Mucosa of descending colon (tissue), 3 donors: ENCODE measurements around the gene SUCLG2. TPM values are rescaled to one million over a fixed set of nuclear protein-coding genes. Genes with fewer than 3 reads are reported as not detected.

Source experiments
- ATAC-seq: fragments of 200-7000 bp; cut with Tn5 transposase; one replicate; pipeline ENCODE4 v1.9.1; 2020; ENCODE audit warnings: mild to moderate bottlenecking, moderate library complexity
- DNase-seq, 3 donors: peaks; one replicate each; pipeline ENCODE4 v3.0.0-alpha.2; 2020
- H3K36me3 ChIP-seq: fragments of 200-600 bp; one replicate; pipeline ENCODE4 v1.8.0; 2021; ENCODE audit warnings: low read depth, mild to moderate bottlenecking
- H3K4me1 ChIP-seq: fragments of 200-600 bp; one replicate; pipeline ENCODE4 v1.8.0; 2021; ENCODE audit warnings: low read depth, mild to moderate bottlenecking
- H3K4me3 ChIP-seq: fragments of 200-600 bp; one replicate; pipeline ENCODE4 v1.8.0; 2021; ENCODE audit warnings: mild to moderate bottlenecking
- H3K9me3 ChIP-seq: fragments of 200-600 bp; one replicate; pipeline ENCODE4 v1.8.0; 2021; ENCODE audit warnings: mild to moderate bottlenecking
- CTCF ChIP-seq: fragments of 200-600 bp; IDR thresholded peaks from one replicate; pipeline ENCODE4 v1.8.0; 2022; ENCODE audit warnings: antibody characterized with exemption, mild to moderate bottlenecking
- intact Hi-C, 2 donors: fragments of 100-400 bp; cut with DNase I in 1 of 2; cut with micrococcal nuclease in 1 of 2; formaldehyde crosslinking; loops; one replicate each; pipeline versions ENCODE4 v1.11.0 to v1.11.1; 2022; cut with DNase I, micrococcal nuclease
- long read RNA-seq, 2 donors: library from polyadenylated mRNA; unstranded; transcript quantifications; one replicate each; pipeline ENCODE4 v2.0.0, GENCODE V29; 2019 to 2021
- total RNA-seq, 3 donors: library from RNA; stranded (reverse); fragmentation: NEBNext Ultra II Directional in 2 of 3; extraction: Animal tissue kit (Norgen Biotek cat#: 25700) in 2 of 3; gene quantifications; one replicate each; pipeline versions ENCODE4 v1.2.1 to v1.2.4, GENCODE V29; 2021 to 2023
- donor health status: DM: no; HTN: no; CAD: no; lungs with moderate emphysema.
- donor health status: DM: no; HTN: no; CAD: no.
- donor health status: DM: no; HTN: yes; CAD: no.

Gene SUCLG2
- 100 to 1,000 TPM; 136 to 238 (median 153) TPM for total RNA-seq
- long read RNA-seq, donor 1, transcript SUCLG2-201 (11 exons, 2,352 nt) = major isoform, 145 of 161 reads
- long read RNA-seq, donor 1, partial matches to known transcripts = 5 of 161 reads
- long read RNA-seq, donor 1, other reads (novel, unspliced or antisense) = 11 of 161 reads
- long read RNA-seq, donor 2, transcript SUCLG2-201 (11 exons, 2,352 nt) = major isoform, 112 of 127 reads
- long read RNA-seq, donor 2, partial matches to known transcripts = 9 of 127 reads
- long read RNA-seq, donor 2, other reads (novel, unspliced or antisense) = 6 of 127 reads

GRCh38 chr3:67654099-67654843 is at the start of gene SUCLG2:
TSS of gene SUCLG2 (minus strand) at chr3:67654612. CDS start at chr3:67654586, 26 bp downstream.
- peak; percentile 97 for ATAC-seq
- no peak for TF ChIP-seq CTCF
- peaks cover 33% of the 10 kb centered on the region for H3K4me1 ChIP-seq
- H3K9me3 ChIP-seq = no peaks in the 10 kb centered on the region
- H3K36me3 ChIP-seq = no peaks in the 10 kb centered on the region
- peak; percentile 94 to 96 (median 95) for DNase-seq
- intact Hi-C loops = no loop called here
- peak within 1 kb of the TSS; percentile 98 for H3K4me3 ChIP-seq

GRCh38 chr3:67700596-67700995 is 46.2 kb upstream of the SUCLG2 start:
- H3K36me3 ChIP-seq = no peaks in the 10 kb centered on the region
- no peak for TF ChIP-seq CTCF
- H3K4me1 ChIP-seq = peaks cover 16% of the 10 kb centered on the region
- H3K4me3 ChIP-seq = no peak overlapping the region
- intact Hi-C loops = no loop called here
- DNase-seq (no peak), ATAC-seq (no peak)
- no peaks in the 10 kb centered on the region for H3K9me3 ChIP-seq

DNA sequence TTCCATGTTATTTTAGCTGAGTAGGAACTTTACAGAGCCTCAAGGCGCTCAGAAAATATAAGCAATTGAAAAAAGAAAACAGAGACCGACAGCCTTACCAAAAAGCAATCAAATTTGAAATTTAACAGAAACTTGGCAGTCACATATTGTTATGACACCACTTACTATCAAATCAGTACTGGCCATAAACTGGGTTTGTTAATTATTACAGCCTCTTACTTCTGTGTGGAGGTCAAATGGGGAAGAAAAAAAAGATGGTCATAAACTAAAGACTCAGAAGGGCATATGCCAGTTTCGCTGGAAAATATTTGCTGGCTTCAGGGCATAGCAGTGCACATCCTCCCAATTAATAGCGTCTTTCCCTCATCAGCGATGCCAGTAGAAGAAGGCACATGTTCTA is 45.5 kb upstream of the SUCLG2 start:
- Histone ChIP-seq H3K4me1 (peaks cover 16% of the 10 kb centered on the region), H3K9me3 (no peaks in the 10 kb centered on the region), H3K36me3 (no peaks in the 10 kb centered on the region), H3K4me3 (no peak overlapping the region)
- peak in 1 of 3 donors; percentile 25 for DNase-seq
- ATAC-seq = peak; percentile 94
- intact Hi-C loops = no loop called here
- TF ChIP-seq CTCF = no peak

DNA sequence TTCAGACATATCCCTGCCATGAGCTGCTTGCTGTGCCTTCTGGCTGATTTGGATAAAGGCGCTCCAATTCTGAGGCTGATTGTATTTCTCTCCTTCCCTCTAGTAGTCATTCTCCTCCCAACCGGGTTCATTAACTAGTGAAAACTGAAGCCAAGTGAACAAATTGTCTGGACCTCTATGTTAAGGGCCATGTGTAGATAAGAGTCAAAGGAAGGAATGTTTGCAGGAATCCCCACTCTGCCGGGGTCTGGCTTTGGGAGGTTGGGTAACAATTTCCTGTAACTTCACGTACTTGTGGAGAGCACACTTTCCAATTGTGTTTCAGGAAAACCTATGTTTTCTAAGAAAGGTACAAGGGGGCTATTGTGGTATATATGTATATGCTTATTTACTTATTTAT is 38.2 kb upstream of the SUCLG2 start:
- ATAC-seq (no peak), DNase-seq (no peak)
- Histone ChIP-seq H3K9me3 (no peaks in the 10 kb centered on the region), H3K36me3 (no peaks in the 10 kb centered on the region), H3K4me3 (no peak overlapping the region), H3K4me1 (no peaks in the 10 kb centered on the region)
- intact Hi-C loops = no loop called here
- TF ChIP-seq CTCF = no peak

GRCh38 chr3:67691926-67692325 is 37.5 kb upstream of the SUCLG2 start:
- Histone ChIP-seq H3K4me1 (no peaks in the 10 kb centered on the region), H3K9me3 (no peaks in the 10 kb centered on the region), H3K36me3 (no peaks in the 10 kb centered on the region), H3K4me3 (no peak overlapping the region)
- TF ChIP-seq CTCF = no peak
- no peak for ATAC-seq
- no peak for DNase-seq
- intact Hi-C loops = no loop called here
